HS-5 (cell line): Measurements from ENCODE around the gene GPR85.
"Not testable (repeated sequence)": the region's sequence is repeated elsewhere in the genome, so short reads cannot be mapped to it uniquely, and the experiment has no call there.

Experiments
- DNase-seq: peaks from one replicate; pipeline ENCODE4 v3.0.0-alpha.2; 2012; ENCODE audit warnings: low read depth

The GPR85 gene

GRCh38 chr7:113083816-113084495 is 2.7 kb downstream of the GPR85 start:
- DNase-seq, result no peak

GRCh38 chr7:113083132-113083815 is 3.4 kb downstream of the GPR85 start:
- no peak for DNase-seq

GRCh38 chr7:113078331-113078730 is 8.3 kb downstream of the GPR85 start:
- no peak for DNase-seq

- DNase-seq, result no peak
Observed at GRCh38 chr7:113076703-113077102, 9.9 kb downstream of the GPR85 start.

GRCh38 chr7:113071465-113071864 is 15.2 kb downstream of the GPR85 start:
- DNase-seq, result no peak

GRCh38 chr7:113062499-113062898 is 24.1 kb downstream of the GPR85 start:
- no peak for DNase-seq

- DNase-seq, result no peak
Observed at GRCh38 chr7:113060100-113060499, 26.5 kb downstream of the GPR85 start.

GRCh38 chr7:113054938-113055337 is 31.7 kb downstream of the GPR85 start:
- DNase-seq, result no peak

GRCh38 chr7:113054272-113054671 is 32.4 kb downstream of the GPR85 start:
- DNase-seq, result not testable (repeated sequence)

- not testable (repeated sequence) for DNase-seq
Observed at GRCh38 chr7:113049221-113049620, 37.4 kb downstream of the GPR85 start.

- no peak for DNase-seq
Observed at GRCh38 chr7:113046453-113046852, 40.2 kb downstream of the GPR85 start.

- DNase-seq, result no peak
Observed at GRCh38 chr7:113045379-113045778, 41.2 kb downstream of the GPR85 start.

GRCh38 chr7:113044394-113044793 is 42.2 kb downstream of the GPR85 start:
- DNase-seq, result no peak

GRCh38 chr7:113040849-113041248 is 45.8 kb downstream of the GPR85 start:
- no peak for DNase-seq

- DNase-seq, result no peak
Observed at GRCh38 chr7:113033959-113034358, 52.7 kb downstream of the GPR85 start.
